T47D (cell line): ENCODE data around the gene ITGB3.
"Not testable (repeated sequence)": the region's sequence is repeated elsewhere in the genome, so short reads cannot be mapped to it uniquely, and the experiment has no call there.

Source experiments
- DNase-seq, 2 experiments: peaks; one replicate each; pipeline versions ENCODE4 v3.0.0 to v3.0.0-alpha.2; 2011 to 2012; ENCODE audit warnings: low read depth in 1 of 2, low spot score in 1 of 2
- JUND ChIP-seq: IDR thresholded peaks from 2 replicates; pipeline ENCODE4 v1.6.1; 2012; ENCODE audit warnings: low read depth
- in situ Hi-C: cut with HindIII; loops from 2 replicates; pipeline ENCODE4 v1.10.0; 2016; ENCODE audit warnings: low sequenced_read_pairs, low pct_unique_long_range_greater_than_20kb

ITGB3 gene

DNA sequence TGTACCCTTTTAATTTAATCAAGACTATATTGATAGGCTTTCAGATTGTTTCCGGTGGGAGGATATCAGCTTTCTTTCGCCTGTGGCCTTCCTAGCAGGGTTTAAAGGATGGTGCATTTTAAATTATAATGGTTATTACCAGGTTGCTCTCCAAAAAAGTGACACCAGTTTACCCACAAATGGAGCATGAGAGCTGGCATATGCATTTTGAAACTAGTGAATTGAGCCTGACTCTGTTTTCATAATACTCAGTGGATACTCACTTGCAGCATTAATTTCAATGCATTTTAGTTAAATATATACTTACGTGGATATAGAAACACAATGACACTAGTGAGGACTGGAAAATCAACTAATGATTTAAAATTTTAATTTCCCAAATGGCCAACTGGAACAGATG lies 38.7 kb upstream of the ITGB3 start:
- in situ Hi-C loops, result no loop called here
- no peak for DNase-seq
- no peak for TF ChIP-seq JUND

DNA sequence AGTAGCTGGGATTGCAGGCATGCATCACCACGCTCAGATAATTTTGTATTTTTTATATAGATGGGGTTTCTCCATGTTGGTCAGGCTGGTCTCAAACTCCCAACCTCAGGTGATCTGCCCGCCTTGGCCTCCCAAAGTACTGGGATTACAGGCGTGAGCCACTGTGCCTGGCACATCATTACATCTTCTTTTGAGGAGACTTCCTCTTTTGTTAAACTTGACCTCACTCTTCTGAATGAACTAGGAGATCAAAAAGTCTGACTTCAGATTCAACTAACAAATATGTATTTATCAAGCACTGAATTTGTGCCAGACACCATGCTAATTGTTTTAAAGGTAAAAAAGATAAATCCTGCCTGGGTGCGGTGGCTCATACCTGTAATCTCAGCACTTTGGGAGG lies 36.8 kb upstream of the ITGB3 start:
- in situ Hi-C loops, DNase-seq: not testable (repeated sequence)

DNA sequence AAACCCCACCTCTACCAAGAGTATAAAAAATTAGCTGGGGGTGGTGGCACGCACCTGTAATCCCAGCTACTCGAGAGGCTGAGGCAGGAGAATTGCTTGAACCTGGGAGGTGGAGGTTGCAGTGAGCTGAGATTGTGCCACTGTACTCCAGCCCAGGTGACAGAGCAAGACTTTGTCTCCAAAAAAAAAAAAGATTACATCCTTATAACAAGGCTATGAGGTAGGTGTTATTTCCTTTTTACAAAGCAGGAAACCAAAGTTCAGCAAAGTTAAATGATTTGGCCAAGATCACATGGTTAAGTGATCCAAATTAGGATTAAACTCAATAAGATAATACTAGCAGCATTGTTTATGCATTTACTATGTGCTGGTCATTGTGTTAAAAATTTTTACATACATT lies 36.3 kb upstream of the ITGB3 start:
- in situ Hi-C loops, DNase-seq: not testable (repeated sequence)

DNA sequence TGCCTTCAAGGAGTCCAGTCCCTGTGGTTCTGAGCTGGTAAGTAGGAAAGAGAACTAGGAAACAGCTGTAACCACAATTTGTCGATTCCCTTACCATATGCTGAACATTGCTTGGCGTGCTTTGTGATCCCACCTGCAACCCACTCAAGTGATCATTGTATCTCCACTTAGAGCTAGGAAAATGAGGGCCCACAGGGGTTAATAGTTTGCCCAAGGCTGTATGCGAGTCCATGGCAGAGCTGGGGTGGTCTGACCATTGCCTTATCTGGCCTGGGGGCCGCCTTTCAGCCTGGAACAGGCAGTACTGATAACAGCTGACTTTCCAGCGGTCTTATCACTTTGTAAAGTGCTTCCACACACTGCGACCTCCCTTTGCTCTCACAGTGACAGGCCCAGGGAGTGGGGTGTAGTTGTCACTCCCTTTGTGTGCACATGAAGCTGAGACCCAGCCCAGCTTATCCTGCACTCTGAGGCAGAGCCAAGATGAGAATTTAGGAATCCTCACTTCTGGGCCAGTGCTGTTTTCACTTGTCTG lies 34.7 kb upstream of the ITGB3 start:
- in situ Hi-C loops, result no loop called here
- no peak for TF ChIP-seq JUND
- no peak for DNase-seq

DNA sequence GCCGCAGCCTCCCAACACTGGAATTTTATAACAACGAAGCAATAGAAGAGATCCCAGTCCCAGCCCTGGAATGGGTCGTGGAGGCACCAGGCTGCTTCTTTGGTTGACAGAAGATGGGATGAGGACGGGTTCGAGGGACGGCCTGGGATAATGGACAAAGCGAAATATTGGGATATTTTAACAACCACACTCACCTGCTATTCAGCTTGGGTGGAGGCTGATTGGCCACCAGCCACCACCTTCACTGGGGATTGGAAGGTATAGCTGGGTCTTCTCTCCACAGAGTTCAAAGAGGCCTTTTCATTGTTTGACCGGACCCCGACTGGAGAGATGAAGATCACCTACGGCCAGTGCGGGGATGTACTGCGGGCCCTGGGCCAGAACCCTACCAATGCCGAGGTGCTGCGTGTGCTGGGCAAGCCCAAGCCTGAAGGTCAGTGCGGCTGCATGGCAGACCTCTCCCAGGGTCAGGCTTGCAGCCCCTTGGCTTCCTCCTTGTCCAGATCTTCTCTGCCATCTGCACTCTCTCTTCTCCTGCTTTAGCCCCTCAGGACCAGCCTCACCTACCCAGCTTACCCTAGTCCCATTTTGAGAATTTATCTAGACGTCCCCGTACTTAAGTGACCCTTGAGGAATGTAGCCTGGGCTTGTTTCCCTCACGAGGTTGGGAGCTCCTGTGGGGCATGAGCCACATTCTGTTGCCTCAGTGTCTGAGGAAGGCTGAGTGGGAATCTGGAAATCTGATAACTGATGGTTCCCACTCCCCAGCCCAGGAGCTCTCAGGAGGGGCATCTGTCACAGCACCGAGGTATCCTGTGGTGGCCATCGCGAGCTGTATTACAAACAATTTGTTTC lies 33.8 kb upstream of the ITGB3 start:
- DNase-seq, result no peak
- no peak for TF ChIP-seq JUND
- in situ Hi-C loops, result no loop called here

DNA sequence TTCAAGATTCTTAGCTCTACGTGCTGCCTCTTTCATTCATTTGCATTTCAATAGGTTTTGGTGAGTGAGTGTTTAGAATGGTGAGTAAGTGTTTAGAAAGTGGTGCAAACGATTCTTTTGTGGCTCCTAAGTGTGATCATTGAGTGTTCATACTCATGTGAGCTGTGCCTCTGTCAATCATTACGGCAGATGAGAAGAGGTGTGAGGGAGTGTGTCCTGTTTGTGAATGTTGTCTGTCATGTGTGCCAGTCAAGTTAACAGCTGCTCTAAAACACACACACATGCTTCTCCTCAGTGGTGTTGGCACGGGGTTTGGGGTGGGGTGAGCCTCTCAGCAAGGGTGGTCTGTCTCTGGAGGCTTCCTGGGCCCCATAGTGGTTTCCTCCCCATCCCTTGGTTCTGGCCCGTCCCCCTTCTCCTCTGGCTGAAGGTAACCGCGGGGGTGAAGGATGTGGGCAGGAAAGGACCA lies 33.1 kb upstream of the ITGB3 start:
- in situ Hi-C loops, result no loop called here
- DNase-seq, result no peak
- TF ChIP-seq JUND, result no peak

DNA sequence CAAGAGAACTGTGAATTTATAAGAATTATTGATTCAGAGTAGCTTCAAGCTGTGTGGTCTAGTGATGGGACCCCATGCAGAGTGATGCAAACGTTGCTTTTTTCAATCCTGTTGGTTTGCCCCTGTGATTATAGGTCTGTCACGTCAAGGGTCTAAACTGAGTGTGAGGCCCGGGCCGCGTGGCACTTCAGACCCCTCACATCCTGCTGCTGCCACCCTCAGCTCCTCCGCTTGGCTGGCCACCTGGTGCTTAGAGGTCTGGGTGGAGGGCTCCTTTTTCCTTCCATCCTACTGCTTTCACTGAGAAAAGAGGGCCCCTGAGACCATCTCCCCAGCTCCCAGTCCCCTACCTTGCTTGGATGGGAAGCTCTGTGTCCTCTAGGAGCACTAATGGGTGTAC lies 32.5 kb upstream of the ITGB3 start:
- DNase-seq, result no peak
- in situ Hi-C loops, result no loop called here
- TF ChIP-seq JUND, result no peak

DNA sequence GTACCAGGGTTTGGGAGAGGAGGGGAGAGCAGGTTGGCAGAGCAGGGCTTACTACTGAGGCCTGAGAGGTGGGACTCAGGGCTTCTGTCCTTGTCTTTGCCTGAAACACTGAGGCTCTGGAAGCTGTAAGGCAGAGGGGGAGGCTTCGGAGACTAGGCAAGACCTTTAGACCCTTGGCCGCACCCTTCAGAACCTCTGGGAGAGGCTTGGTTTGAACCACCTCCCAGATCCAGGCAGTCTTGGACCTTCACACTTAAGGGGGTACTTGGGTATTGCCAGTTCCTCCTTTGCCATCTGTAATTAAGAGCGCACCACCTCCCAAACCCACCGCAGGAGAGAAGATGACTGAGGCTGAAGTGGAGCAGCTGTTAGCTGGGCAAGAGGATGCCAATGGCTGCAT lies 31.6 kb upstream of the ITGB3 start:
- TF ChIP-seq JUND, result no peak
- in situ Hi-C loops, result no loop called here
- no peak for DNase-seq

DNA sequence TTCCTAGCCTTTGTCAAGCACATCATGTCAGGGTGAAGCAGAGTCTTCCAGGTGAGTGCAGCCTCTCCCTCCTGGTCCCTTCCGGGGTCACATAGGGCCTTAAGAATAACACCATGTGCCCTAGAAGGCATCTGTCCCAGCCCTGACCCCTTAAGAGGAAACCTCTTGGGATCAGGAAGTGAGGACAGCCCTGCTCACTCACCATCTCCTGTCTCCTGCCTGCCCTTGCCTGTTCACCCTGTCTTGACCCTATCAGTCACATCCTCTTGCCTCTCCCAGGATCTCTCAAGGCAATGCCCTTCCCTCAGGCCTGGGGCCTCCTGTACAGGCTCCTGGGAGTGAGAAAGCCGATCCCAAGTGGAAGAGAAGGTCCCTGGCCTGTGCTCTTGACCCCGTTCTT lies 30.6 kb upstream of the ITGB3 start:
- no peak for TF ChIP-seq JUND
- DNase-seq, result no peak
- in situ Hi-C loops, result no loop called here

DNA sequence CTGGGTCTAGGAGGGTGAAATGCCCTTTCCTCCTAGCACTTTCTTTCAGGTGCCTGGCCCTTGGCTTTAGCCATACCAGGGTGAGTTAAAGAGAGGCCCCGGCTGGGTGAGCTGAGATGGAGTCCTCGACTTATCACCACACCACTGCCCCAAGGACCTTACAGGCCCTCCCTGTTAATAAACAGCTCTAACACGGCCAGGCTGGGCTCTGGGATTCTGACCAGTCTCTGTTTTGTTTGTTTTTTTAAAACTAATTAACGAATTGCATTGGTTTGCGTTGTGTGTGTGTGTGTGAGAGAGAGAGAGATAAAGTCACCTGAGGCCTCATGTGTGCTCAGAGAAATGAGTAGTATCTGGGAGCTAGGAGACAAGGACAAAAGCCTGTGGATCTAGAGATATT lies 30.2 kb upstream of the ITGB3 start:
- no peak for TF ChIP-seq JUND
- DNase-seq, result no peak
- in situ Hi-C loops, result no loop called here

DNA sequence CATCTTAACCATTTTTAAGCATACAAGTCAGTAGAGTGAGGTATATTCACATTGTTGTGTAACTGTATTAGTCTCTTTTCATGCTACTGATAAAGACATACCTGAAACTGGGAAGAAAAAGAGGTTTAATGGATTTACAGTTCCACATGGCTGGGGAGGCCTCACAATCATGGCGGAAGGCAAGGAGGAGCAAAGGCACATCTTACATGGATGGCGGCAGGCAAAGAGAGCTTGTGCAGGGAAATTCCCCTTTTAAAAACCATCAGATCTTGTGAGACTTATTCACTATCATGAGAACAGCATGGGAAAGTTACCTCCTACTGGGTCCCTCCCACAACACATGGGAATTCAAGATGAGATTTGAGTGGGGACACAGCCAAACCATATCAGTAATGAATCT lies 29.6 kb upstream of the ITGB3 start:
- in situ Hi-C loops, DNase-seq: not testable (repeated sequence)

DNA sequence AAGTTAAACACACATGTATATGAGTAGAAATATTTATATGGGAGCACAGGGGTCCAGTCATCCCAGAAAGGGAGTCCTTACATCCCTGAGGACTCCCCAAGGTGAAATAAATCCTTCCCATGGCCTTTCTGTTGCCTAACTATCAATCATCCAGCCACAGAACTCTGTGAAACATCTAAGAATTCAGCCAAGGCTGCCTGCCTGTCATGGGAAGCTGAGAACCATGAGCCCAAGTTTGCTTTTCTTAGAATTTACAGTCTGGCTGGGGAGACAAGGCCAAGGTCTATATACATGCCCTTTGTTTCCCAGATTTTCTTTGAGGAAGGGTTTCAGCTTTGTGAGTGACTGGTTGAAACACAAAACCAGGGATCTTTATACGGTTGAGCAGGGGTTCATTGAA lies 28.7 kb upstream of the ITGB3 start:
- TF ChIP-seq JUND, result no peak
- DNase-seq, result no peak
- in situ Hi-C loops, result no loop called here

DNA sequence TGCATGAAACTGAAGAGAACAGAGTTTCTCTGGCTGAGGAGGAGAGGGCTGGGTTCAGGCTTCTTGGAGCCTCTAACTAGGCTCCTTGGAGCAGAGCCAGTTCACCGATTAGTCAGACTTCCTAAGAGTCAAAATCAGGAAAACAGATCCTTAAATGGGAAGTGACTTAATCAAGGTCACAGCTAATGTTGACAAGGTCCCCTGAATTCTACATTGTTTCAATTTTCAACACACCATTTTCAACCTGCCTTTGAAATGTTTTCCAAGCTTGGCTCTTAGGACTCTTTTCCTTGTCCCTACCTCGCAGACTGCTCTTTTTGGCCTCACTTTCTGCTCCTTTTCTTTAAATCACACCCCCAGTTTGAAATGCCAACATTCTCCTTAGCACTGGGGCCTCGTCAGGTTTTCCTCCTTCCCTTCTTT lies 28.2 kb upstream of the ITGB3 start:
- DNase-seq, result no peak
- in situ Hi-C loops, result no loop called here
- no peak for TF ChIP-seq JUND
